Left lung (tissue), 10 donors: Measurements from ENCODE around the gene PHF24. TPM values are rescaled to one million over a fixed set of nuclear protein-coding genes. Genes with fewer than 3 reads are reported as not detected.

Source experiments
- ATAC-seq: fragments of 200-7000 bp; cut with Tn5 transposase; one replicate; pipeline ENCODE4 v1.9.1; 2020; ENCODE audit warnings: moderate library complexity
- DNase-seq, 4 donors: peaks; one replicate each; pipeline ENCODE4 v3.0.0-alpha.2; 2013 to 2020
- H3K27ac ChIP-seq, 2 donors: fragments of 200-600 bp; sonication (generic) in 1 of 2; one replicate each; pipeline versions ENCODE4 v1.5.0 to v1.8.0; 2020 to 2021
- H3K27me3 ChIP-seq, 2 donors: fragments of 200-600 bp; sonication (generic) in 1 of 2; one replicate each; pipeline versions ENCODE4 v1.5.0 to v1.8.0; 2020 to 2021
- H3K36me3 ChIP-seq, 2 donors: fragments of 200-600 bp; sonication (generic) in 1 of 2; one replicate each; pipeline versions ENCODE4 v1.5.0 to v1.8.0; 2020 to 2021
- H3K4me1 ChIP-seq, 2 donors: fragments of 200-600 bp; one replicate each; pipeline ENCODE4 v1.8.0; 2021
- H3K4me3 ChIP-seq, 2 donors: fragments of 200-600 bp; sonication (generic) in 1 of 2; one replicate each; pipeline versions ENCODE4 v1.5.0 to v1.8.0; 2020 to 2021; ENCODE audit warnings: mild to moderate bottlenecking in 1 of 2
- H3K9me3 ChIP-seq, 2 donors: fragments of 200-600 bp; sonication (generic) in 1 of 2; one replicate each; pipeline versions ENCODE4 v1.5.0 to v1.8.0; 2020 to 2021
- intact Hi-C, 2 donors: fragments of 100-400 bp; cut with DNase I; formaldehyde crosslinking; loops; one replicate each; pipeline versions ENCODE4 v1.11.2 to v1.14.2; 2022
- polyA plus RNA-seq, 6 donors: library from polyadenylated mRNA; unstranded; fragments of 120-200 nt; gene quantifications; one replicate each; pipeline ENCODE4 v1.2.1, GENCODE V29; 2013; ENCODE audit not compliant: insufficient read length in 6 of 6
- total RNA-seq, 2 donors: library from RNA; stranded (reverse); fragmentation: NEBNext Ultra II Directional; extraction: Animal tissue kit (Norgen Biotek cat#: 25700); gene quantifications; one replicate each; pipeline ENCODE4 v1.2.1, GENCODE V29; 2021
- TF ChIP-seq, protein P1 (sequence below), 2 donors: fragments of 200-600 bp; sonication (generic) in 1 of 2; IDR thresholded peaks; one replicate each; pipeline versions ENCODE4 v1.5.0 to v1.8.0; 2021; ENCODE audit warnings: antibody characterized with exemption in 2 of 2
- donor health status: DM: no; HTN: yes; CAD: no.
- donor health status: DM: no; HTN: no; CAD: no.

PHF24 gene
- total and polyA plus RNA-seq, 8 donors = 0.20 to 0.78 (median 0.46) TPM

DNA sequence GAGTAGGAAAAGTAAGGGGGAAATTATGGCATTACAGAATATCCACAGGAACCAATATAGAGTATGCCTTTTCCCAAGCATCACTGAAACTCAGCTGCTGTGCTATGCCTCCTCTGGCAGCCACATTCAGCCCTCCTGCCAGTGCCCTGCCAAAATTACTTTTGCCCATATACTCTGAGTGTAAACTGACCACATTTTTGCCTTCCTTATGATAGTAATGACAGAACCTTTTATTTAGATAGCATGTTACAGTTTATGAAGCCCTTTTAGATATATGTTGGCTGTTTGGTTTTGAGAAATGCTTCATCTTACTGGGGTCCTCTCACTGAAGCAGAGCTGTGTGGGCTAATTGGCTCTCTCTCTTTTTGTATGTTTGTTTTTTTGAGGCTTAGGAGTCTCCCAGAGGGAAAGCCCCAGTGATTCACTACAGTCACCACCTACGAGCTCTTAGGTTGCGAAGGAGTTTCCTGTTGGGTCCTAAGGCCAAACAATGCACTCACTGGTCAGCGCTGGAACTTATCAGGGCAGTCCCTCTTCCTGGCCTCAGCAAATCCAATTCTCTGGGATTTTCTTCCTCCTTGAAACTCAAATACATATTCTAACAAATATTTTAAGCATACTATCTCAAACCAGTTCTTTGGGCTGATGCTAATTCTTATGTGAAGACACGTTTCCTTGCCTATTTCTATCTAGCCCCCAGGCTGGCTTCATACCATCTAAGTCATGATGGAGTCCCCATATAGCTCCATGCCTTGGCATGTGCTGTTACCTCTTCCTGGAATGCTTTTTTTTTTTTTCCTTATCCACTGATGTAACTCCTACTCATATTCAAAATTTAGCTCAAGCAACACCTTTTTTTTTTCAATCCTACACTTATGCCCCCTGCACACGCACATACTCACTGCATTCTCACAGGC is 3.7 kb downstream of the PHF24 start:
- TF ChIP-seq, protein P1, sequence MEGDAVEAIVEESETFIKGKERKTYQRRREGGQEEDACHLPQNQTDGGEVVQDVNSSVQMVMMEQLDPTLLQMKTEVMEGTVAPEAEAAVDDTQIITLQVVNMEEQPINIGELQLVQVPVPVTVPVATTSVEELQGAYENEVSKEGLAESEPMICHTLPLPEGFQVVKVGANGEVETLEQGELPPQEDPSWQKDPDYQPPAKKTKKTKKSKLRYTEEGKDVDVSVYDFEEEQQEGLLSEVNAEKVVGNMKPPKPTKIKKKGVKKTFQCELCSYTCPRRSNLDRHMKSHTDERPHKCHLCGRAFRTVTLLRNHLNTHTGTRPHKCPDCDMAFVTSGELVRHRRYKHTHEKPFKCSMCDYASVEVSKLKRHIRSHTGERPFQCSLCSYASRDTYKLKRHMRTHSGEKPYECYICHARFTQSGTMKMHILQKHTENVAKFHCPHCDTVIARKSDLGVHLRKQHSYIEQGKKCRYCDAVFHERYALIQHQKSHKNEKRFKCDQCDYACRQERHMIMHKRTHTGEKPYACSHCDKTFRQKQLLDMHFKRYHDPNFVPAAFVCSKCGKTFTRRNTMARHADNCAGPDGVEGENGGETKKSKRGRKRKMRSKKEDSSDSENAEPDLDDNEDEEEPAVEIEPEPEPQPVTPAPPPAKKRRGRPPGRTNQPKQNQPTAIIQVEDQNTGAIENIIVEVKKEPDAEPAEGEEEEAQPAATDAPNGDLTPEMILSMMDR (IDR thresholded peaks at IDR 0.05) = no peak
- H3K4me1 ChIP-seq = peaks cover 0 to 14% of the 10 kb centered on the region in 2 donors
- intact Hi-C loops = no loop called here
- ATAC-seq (peak; percentile 90), DNase-seq (no peak)
- H3K9me3 ChIP-seq = no peaks in the 10 kb centered on the region
- peaks cover 33 to 96% of the 10 kb centered on the region in 2 donors for H3K27me3 ChIP-seq
- H3K27ac ChIP-seq = no peak overlapping the region
- no peaks in the 10 kb centered on the region for H3K36me3 ChIP-seq
- no peak overlapping the region for H3K4me3 ChIP-seq

DNA sequence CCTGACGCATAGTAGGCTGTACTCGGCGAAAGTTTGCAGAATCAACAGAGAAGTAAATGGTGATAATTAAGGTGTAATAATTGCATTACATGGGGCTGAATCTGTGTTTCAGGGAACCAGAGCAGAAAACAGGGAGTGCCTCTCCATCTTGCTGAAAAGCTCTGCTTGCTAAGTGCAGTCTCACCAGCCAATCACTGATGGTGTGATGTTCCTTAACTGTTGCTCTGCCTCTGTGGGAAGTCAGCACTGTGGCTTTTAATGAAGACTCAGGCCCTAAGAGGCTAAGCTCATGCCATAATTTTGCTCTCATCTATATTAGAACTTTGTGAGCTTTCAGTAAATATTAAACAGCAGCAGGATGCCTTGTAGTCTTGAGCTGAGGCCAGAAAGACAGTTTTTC is 4.5 kb downstream of the PHF24 start:
- TF ChIP-seq, protein P1 (IDR thresholded peaks at IDR 0.05) = no peak
- Histone ChIP-seq H3K36me3 (no peaks in the 10 kb centered on the region), H3K9me3 (no peaks in the 10 kb centered on the region), H3K27me3 (peaks cover 31 to 96% of the 10 kb centered on the region in 2 donors), H3K4me3 (no peak overlapping the region), H3K4me1 (peaks cover 0 to 12% of the 10 kb centered on the region in 2 donors), H3K27ac (no peak overlapping the region)
- ATAC-seq = no peak
- intact Hi-C loops = no loop called here
- no peak for DNase-seq

DNA sequence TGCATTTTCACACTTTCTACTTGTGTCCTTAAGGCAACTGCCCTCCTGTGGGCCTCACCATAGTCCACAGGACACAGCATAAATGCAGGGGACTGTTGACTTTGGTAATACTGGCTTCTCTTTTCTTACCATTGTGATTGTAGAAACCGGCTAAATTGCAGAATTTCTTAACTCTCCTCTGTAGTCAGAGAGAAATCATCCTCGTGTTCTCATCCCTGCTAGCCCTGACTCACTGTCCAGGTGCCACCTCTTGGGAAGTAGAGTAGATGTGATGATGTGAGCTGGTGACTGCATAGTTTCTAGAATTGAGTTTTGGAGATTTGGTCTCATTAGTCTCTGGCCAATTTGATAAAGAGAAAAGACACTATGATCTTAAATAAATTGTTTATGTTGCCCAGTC is 5.5 kb downstream of the PHF24 start:
- Histone ChIP-seq H3K27me3 (peaks cover 26 to 89% of the 10 kb centered on the region in 2 donors), H3K9me3 (no peaks in the 10 kb centered on the region), H3K4me1 (peaks cover 0 to 9% of the 10 kb centered on the region in 2 donors), H3K4me3 (no peak overlapping the region), H3K36me3 (no peaks in the 10 kb centered on the region), H3K27ac (no peak overlapping the region)
- DNase-seq = no peak
- TF ChIP-seq, protein P1 (IDR thresholded peaks at IDR 0.05) = no peak
- intact Hi-C loops = no loop called here
- no peak for ATAC-seq

DNA sequence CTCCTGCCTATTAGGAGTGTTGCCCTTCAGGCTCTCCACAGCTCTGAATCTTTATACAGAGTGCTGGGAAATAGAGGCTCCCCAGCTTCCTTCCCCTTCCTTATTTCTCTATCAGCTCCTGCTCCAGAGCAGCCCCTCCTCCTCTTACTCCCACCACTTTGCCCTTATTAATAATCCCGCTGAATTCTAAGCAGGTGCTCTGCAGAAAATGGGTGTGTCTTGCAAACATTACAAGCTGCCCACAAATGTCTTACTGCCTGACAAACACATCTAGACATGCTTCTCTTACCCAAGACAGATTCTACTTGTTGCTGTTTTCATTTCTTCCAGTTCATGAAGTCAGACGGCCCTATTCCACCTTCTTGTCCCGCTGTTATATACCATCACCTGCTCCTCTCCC is 6.4 kb downstream of the PHF24 start:
- intact Hi-C loops = no loop called here
- DNase-seq (no peak), ATAC-seq (no peak)
- no peaks in the 10 kb centered on the region for H3K36me3 ChIP-seq
- H3K4me3 ChIP-seq = no peak overlapping the region
- peaks cover 17 to 80% of the 10 kb centered on the region in 2 donors for H3K27me3 ChIP-seq
- TF ChIP-seq, protein P1 (IDR thresholded peaks at IDR 0.05) = no peak
- no peaks in the 10 kb centered on the region for H3K9me3 ChIP-seq
- no peak overlapping the region for H3K27ac ChIP-seq
- peaks cover 0 to 9% of the 10 kb centered on the region in 2 donors for H3K4me1 ChIP-seq

DNA sequence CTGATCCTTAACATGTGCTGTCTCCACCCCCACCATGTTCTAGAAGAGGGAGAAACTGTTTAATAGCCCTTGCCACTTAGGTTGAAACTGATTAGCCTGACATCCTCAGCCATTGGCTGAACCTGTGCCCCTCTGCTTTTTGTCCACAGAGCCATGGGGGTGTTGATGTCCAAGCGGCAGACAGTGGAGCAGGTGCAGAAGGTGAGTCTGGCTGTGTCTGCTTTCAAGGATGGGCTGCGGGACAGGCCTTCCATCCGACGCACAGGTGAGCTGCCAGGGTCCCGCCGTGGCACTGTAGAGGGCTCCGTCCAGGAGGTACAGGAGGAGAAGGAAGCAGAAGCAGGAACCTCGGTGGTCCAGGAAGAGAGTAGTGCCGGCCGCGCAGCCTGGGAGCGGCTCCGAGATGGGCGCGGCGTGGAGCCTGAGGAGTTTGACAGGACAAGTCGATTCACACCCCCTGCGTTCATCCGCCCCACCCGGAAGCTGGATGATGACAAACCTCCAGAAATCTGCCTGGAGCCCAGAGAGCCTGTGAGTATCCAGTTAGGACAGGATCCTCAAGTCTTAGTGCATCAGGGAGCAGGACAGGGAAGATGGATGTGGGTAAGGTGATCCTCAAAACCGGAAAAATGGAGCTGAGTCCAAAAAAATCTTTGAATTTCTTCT is 13.2 kb downstream of the PHF24 start:
- no peaks in the 10 kb centered on the region for H3K9me3 ChIP-seq
- no peaks in the 10 kb centered on the region for H3K36me3 ChIP-seq
- TF ChIP-seq, protein P1 (IDR thresholded peaks at IDR 0.05) = no peak
- no peaks in the 10 kb centered on the region for H3K4me1 ChIP-seq
- peaks cover 6 to 15% of the 10 kb centered on the region in 2 donors for H3K27me3 ChIP-seq
- ATAC-seq (no peak), DNase-seq (no peak)
- no peak overlapping the region for H3K4me3 ChIP-seq
- H3K27ac ChIP-seq = no peak overlapping the region
- intact Hi-C loops = no loop called here
